ENCODE data around the gene BTF3. TPM values are rescaled to one million over a fixed set of nuclear protein-coding genes. Genes with fewer than 3 reads are reported as not detected.
"Not testable (repeated sequence)": the region's sequence is repeated elsewhere in the genome, so short reads cannot be mapped to it uniquely, and the experiment has no call there.

The BTF3 gene
- 445 TPM for total RNA-seq
- long read RNA-seq, transcript BTF3-201 (6 exons, 897 nt), result major isoform, 304 of 389 reads
- long read RNA-seq, transcript BTF3-202 (6 exons, 1,237 nt), result minor isoform, 70 of 389 reads
- long read RNA-seq, partial matches to known transcripts, result 5 of 389 reads
- long read RNA-seq, other reads (novel, unspliced or antisense), result 6 of 389 reads

- DNase-seq (ENCODE audit: low spot score), result peak; percentile 97
Measured at GRCh38 chr5:73498057-73498992, at the start of gene BTF3. Gene BTF3 (plus strand): TSS chr5:73498442. CDS start chr5:73498668, 226 bp downstream.

- DNase-seq (ENCODE audit: low spot score), result peak; percentile 90
Measured at GRCh38 chr5:73448463-73449136, 49.6 kb upstream of the BTF3 start, which contains the start of gene FOXD1. Gene FOXD1 (minus strand): TSS chr5:73448777. CDS start chr5:73448362, 415 bp downstream.

- no peak for DNase-seq (ENCODE audit: low spot score)
Measured at GRCh38 chr5:73450137-73450536, 48.1 kb upstream of the BTF3 start.

GRCh38 chr5:73450672-73451223 is 47.5 kb upstream of the BTF3 start:
- no peak for DNase-seq (ENCODE audit: low spot score)

GRCh38 chr5:73451224-73452130 is 46.8 kb upstream of the BTF3 start:
- DNase-seq (ENCODE audit: low spot score), result peak; percentile 92

- DNase-seq (ENCODE audit: low spot score), result no peak
Measured at GRCh38 chr5:73452215-73452614, 46.0 kb upstream of the BTF3 start.

- DNase-seq (ENCODE audit: low spot score), result no peak
Measured at GRCh38 chr5:73454379-73455036, 43.7 kb upstream of the BTF3 start.

- DNase-seq (ENCODE audit: low spot score), result not testable (repeated sequence)
Measured at GRCh38 chr5:73456462-73456861, 41.8 kb upstream of the BTF3 start.

- no peak for DNase-seq (ENCODE audit: low spot score)
Measured at GRCh38 chr5:73459366-73459765, 38.9 kb upstream of the BTF3 start.

GRCh38 chr5:73460133-73460532 is 38.1 kb upstream of the BTF3 start:
- no peak for DNase-seq (ENCODE audit: low spot score)

- DNase-seq (ENCODE audit: low spot score), result no peak
Measured at GRCh38 chr5:73464016-73464745, 34.1 kb upstream of the BTF3 start.

GRCh38 chr5:73468638-73469037 is 29.6 kb upstream of the BTF3 start:
- DNase-seq (ENCODE audit: low spot score), result not testable (repeated sequence)

GRCh38 chr5:73469878-73470277 is 28.4 kb upstream of the BTF3 start:
- DNase-seq (ENCODE audit: low spot score), result no peak

GRCh38 chr5:73471654-73472053 is 26.6 kb upstream of the BTF3 start:
- no peak for DNase-seq (ENCODE audit: low spot score)

GRCh38 chr5:73472116-73472515 is 26.1 kb upstream of the BTF3 start:
- no peak for DNase-seq (ENCODE audit: low spot score)

GRCh38 chr5:73480500-73480899 is 17.7 kb upstream of the BTF3 start:
- DNase-seq (ENCODE audit: low spot score), result no peak

GRCh38 chr5:73482383-73483136 is 15.7 kb upstream of the BTF3 start:
- DNase-seq (ENCODE audit: low spot score), result no peak

- no peak for DNase-seq (ENCODE audit: low spot score)
Measured at GRCh38 chr5:73483676-73484075, 14.6 kb upstream of the BTF3 start.

- DNase-seq (ENCODE audit: low spot score), result no peak
Measured at GRCh38 chr5:73484511-73484910, 13.7 kb upstream of the BTF3 start.
